Loucy (cell line): ENCODE measurements around the gene PAK1.

Source experiments
- EZH2phosphoT487 ChIP-seq: fragments of 200-600 bp; IDR thresholded peaks from 2 replicates; pipeline ENCODE4 v1.6.1; 2018; ENCODE audit warnings: antibody characterized with exemption, mild to moderate bottlenecking, moderate library complexity, borderline replicate concordance
- TF ChIP-seq, protein P1 (sequence below): fragments of 200-600 bp; sonication (generic); conservative IDR thresholded peaks from 2 replicates; pipeline ENCODE4 v1.5.1; 2014; ENCODE audit warnings: mild to moderate bottlenecking, antibody characterized with exemption, low read length

DNA sequence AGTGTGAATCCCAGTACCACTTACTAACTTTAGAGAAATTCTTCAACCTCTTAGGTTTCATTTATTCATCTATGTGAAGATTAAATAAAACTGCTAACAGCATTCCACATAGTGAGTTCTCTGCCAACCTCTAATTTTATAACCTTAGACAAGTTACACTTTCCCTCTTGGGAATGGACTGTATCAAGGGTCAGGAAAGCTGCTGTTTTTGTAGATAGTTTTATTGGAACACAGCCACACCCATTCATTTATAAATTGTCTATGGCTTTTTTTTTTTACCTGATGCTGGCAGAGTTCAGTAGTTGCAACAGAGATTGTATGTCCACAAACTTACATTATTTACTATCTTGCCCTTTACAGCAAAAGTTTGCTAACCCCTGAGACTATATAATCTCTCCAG, 81.1 kb downstream of the PAK1 start:
- TF ChIP-seq, protein P1, sequence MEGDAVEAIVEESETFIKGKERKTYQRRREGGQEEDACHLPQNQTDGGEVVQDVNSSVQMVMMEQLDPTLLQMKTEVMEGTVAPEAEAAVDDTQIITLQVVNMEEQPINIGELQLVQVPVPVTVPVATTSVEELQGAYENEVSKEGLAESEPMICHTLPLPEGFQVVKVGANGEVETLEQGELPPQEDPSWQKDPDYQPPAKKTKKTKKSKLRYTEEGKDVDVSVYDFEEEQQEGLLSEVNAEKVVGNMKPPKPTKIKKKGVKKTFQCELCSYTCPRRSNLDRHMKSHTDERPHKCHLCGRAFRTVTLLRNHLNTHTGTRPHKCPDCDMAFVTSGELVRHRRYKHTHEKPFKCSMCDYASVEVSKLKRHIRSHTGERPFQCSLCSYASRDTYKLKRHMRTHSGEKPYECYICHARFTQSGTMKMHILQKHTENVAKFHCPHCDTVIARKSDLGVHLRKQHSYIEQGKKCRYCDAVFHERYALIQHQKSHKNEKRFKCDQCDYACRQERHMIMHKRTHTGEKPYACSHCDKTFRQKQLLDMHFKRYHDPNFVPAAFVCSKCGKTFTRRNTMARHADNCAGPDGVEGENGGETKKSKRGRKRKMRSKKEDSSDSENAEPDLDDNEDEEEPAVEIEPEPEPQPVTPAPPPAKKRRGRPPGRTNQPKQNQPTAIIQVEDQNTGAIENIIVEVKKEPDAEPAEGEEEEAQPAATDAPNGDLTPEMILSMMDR: no peak
- TF ChIP-seq EZH2phosphoT487: no peak
